NCI-H2081 treated with DMSO at 0.1 percent for 48 hours (cell line): Measurements from ENCODE around the gene UPF2.
"Not testable (repeated sequence)": the region's sequence is repeated elsewhere in the genome, so short reads cannot be mapped to it uniquely, and the experiment has no call there.

ENCODE experiments used
- DNase-seq: peaks from one replicate; lab custom pipeline; 2025; lab: John Stamatoyannopoulos, UW

UPF2 gene

DNA sequence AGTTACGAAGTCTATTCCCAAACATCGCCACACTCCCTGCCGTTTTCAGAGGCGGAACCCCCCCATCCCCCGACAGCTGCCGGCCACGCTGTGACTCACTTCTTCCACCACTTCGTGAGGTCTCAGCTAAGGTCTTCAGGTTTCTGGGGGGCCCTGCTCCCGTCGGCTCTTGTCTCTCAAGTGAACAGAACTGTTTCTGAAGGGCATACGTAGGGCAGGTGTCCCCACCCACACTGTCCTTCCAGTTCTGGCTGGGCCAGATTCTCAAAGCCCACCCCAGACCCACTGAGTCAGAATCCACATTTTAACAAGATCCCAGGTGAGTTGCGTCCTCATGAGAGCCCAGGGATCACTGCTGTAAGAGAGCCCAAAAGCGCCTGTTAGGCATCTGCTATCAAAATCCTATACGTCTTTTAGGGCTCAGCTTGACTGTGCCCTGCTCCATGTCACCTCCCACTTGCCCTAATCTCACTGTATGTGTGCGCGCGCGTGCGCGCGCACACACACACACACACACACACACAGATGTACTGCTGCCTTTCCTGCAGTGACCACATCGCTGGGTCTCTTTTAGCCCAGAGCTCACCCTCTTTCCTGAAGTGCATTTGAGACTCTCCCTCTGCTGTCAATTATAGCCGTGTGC is 140.7 kb downstream of the UPF2 start:
- DNase-seq: no peak

DNA sequence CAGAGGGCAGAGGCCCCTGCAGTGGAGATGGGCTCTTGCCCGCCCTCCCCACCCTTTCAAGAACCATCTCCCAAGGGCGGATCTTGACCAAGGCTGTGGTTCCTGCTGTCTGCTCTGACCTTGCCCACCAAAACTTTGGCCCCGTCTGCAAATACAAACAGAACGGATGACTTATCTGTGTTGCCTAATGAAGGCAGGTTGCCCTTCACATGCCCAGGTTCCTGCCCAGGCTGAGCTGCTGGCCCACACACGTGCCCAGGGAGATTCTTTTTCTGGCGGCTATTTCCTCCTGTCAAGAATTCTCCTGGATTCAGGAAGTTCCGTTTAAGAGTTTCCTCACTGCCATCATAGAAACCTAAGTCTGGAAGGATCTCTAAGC is 141.2 kb downstream of the UPF2 start:
- no peak for DNase-seq

DNA sequence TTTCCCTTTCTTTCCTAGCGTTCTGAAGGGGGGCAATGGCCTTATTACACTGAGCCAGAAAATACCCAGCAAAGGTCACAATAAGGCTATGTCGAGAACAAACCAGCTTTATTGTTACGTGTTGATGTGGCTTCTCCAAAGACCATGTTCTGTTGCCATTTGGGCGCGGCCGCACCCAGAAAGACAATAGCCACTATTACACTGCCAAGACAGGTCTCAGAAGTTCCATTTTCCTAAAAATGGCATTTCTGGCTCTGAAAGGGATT is 141.6 kb downstream of the UPF2 start:
- DNase-seq: no peak

DNA sequence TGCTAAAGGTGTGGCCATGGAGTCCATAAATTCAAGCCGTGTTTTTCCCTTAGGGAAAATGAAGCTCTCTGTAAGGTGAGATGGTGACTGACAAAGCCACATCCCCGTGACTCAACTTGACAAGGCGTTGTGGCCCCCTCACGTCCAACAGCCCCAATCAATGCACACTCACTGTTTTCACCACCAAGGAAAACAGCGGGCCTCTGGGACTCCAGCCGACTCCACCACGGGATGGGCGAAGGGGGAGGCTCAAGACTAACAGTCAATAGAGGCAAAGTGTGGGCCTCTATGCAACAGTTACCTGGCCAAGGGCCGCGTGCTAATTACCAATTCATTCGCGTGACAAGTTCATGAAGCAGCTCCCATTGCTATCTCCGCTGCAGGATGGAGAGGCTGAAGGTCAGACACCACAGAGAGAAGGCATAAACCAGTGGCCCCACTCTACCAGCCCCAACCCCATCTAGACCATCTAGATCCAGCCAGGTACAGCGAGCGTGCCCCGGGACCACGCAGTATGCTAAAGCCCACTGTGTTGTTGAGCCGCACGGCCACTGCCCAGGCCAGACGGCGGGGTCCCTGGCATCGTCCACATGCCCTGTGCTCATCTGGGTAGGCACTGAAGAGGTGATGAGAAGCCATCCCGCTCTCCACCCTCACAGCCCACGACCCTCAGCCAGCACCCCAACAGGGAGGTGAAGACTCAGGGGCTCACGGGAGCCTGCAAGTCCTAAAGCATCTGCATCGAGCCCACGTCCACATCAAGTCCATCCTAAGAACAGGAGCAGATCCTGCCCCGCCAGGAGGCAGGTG is 143.3 kb downstream of the UPF2 start:
- no peak for DNase-seq

DNA sequence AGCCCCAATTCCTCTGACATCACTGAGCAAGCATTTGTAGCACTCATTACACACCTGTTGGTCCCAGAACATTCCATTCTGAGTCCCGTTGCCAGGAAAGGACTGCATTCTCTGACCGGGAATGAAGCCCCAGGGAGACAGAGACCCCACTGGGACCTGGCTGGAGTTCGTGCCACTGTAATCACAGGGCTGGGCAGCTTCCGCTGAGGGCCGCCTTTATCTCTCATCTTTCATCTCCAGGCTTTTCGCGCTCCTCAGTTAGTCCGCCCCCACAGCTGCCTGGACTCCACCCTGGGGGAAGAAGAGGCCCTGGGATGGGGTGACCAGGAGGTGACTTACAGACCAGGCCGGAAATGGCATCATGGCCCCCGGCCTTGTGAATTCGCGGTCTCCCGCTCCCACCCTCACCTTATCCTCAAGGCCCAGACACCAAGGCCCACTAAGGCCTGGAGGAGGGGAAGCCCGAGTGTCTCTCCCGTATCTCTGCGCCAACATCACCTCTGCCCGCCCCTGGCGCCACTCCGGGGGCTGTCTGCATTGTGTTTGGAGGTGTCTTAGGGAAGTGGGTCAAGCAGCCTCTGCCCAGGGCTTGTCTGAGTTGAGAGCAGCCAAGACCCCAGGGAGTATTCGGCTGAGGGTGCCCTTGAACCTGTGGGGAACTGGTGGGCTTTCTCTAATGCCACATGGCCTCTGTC is 144.1 kb downstream of the UPF2 start:
- DNase-seq: no peak

DNA sequence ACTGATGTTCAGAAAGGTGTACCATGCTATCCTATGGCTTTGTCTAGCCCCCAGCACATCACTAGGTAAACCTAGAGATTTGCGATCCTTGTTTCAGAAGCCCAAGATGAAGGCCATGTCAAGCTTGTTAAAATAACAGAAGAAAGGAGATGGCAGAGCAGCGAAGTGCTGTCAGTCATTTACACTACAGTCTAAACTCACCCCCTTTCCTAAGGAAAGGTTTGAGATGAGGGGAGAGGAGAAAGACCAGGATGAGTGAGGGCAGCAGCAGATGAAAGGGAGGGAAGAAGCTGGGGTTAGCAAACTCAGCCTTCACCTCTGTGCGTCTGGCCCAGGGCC is 144.6 kb downstream of the UPF2 start:
- DNase-seq: no peak

DNA sequence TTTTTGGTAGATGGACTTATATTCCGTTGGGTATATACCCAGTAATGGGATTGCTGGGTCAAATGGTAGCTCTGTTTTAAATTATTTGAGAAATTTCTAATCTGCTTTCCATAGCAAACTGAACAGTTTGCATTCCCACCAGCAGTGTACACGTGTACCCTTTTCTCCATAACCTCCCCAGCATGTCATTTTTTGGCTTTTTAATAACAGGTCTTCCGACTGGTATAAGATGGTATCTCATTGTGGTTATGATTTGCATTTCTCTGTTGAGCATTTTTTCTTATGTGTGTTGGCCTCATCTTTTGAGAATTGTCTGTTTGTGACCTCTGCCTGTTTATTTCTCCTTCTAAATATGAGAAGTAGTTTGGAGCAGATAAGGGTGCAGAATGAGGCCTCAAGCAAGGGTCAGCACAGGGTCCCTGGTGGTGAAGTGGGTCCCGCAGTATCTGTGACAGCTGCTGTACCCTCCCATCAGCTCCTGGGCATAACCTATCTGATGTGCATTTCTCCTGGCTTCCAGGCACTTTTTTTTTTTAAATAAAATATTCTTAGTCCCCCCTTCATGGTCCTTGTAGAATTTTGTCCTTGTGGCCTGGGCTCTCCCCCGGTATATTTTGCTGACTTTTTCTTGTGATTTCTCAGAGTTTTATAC is 145.9 kb downstream of the UPF2 start:
- DNase-seq: no peak

DNA sequence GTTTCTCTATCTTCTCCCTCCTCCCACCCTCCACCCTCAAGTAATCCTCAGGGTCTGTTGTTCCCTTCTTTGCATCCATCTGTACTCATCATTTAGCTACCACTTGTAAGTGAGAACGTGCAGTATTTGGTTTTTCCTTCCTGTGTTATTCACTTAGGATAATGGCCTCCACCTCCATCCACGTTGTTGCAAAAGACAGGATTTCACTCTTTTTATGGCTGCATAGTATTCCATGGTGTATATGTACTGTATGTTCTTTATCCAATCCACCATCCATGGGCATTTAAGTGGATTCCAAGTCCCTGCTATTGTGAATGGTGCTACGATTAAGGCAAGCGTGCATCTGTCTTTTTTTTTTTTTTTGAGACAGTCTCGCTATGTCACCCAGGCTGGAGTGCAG is 147.0 kb downstream of the UPF2 start:
- DNase-seq: no peak

DNA sequence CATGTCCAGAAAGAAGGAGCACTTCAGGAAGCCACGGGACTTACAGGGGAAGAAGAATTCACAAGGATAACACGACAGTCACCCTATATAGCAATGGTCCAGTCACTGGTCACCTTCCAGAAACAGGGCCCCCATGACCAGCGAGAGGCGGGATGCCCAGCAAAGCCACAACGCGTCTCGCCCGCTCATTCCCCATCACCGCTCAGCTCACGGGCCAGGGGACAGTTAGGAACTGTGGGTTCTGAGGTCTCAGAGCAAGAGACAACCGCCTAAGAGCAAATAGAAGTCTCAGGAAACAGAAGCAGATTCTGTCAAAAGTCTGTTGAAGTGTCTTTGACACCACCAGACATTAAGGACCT is 147.5 kb downstream of the UPF2 start:
- no peak for DNase-seq

DNA sequence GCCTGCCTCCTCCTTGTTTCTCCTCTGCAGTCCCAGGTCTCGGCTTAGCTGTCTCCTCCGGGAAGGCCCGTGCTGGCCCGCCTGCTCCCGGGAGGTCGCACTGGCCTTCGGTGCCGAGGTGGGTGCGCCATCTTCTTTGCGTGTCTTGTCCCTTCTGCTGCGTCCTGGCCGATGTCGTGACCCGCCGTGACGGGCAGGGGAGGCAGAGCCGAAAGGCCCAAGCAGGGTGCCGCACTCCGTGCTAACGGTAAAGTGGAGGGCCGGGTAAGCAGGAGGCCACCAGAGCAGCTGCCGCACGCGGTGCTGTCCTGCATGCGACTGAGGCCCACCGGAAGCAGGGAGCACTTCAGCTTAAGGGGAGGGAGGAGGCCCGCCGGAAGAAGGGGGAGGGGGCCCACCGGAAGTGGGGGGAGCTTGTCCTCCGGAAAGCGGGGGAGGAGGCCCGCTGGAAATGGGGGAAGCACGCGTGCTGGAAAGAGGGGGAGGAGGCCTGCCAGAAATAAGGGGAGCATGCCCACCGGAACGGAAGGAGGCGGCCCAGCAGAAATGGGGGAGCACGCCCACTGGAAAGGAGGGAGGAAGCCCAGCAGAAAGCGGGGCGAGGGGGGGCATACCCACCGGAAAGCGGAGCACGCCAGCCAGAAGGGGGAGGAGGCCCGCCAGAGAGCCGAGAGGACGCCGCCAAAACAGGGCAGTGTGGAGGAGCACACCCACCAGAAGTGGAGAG is 148.1 kb downstream of the UPF2 start:
- DNase-seq: no peak

DNA sequence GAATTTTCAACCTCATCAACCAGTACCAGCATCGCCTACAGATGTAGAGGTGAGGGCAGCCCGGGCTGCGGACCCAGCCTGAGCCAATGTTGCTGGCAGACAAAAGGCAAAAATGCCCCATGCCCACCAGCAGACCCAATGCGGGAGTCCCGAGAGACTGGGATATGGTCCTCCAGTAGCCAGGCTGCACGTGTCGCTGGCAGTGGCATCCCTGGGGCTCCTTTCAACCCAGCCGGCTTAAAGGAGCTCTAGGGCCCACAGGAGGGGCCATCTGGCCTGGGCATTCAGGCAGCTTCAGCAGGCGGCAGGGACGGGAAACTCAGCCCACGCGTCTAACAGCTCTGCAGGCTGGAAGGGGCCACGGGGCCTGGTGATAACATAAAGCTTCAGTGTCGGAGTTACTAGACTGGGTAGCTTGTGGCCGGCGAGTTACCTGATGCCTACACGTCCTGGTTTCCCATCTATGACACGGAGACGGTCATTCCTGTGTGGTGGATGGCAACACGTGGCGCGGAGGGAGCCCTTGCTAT is 148.8 kb downstream of the UPF2 start:
- no peak for DNase-seq

DNA sequence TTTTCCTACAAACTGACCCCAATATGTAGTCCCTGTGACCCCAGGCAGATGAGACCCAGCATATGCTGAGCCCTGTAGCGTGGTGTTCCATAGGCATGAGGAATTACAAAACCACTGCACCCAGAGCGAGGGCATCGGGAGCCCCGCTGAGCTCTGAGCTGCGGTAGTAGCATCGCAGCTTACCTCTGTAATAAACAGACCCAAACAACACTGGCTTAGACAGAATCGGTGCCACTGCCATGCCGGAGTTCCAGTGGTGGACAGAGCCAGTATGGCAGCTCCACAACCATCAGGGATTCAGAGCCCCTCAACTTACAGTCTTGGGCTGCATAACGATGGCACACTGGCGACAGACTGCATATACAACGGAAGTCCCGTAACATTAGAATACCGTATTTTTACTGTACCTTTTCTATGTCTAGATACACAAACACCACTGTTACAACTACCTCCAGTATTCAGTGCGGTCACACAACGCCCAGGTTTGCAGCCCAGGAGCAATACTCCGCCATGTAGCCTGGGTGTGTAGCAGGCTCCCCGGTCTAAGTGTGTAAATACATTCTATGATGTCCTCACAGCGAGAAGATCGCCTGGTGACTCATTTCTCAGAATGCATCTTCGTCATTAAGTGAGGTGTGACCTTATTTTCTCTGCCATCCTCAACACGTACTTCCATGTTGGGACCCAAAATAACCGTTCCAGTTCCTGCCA is 150.7 kb downstream of the UPF2 start:
- DNase-seq: no peak

DNA sequence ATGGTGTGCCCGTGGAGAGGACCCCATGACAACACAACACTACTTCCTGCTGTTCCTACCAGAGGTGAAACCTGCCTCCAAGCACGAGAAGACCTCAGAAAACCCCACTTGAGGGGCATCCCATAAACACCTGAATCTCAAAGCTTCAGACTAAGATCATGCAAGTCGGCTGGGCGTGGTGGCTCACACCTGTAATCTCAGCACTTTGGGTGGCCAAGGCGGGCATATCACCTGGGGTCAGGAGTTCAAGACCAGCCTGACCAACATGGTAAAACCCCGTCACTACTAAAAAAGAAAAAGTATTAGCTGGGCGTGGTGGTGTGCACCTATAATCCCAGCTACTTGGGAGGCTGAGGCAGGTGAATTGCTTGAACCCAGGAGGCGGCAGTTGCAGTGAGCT is 153.3 kb downstream of the UPF2 start:
- not testable (repeated sequence) for DNase-seq

DNA sequence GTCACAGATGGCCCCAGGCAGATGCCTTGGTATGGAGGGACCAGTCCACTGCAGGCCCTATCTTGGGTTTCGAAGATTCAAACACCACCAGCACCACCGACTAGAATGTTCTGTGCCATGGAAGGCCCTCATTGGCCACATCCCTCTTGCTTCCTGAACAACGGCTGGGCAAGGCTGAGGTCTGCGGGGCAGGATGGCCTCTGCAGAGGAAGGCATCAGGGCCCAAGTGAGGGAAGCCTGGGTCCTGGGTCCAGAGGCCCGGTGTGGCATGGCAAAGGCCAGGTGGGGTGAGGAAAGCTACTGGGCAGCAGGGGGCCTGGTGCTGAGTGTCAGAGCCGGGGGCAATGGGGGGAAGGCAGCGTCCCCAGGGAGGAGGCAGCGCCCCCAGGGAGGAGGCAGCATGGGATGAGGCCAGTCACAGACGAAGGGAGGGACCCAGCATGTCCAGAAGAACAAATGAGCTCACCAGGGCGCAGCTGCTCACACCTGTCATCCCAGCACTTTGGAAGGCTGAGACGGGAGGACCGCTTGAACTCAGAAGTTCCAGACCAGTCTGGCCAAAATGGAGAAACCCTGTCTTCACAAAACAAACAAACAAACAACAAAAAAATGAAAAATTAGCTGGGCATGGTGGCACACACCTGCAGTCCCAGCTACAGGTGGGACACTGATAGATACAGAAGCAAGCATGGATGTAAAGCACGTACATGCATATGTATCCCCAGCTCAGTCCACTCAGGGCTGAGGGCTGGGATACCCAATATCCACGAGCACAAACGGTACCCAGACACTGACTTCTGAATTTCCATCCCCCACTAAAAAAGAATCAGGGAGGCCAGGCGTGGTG is 155.0 kb downstream of the UPF2 start:
- no peak for DNase-seq

DNA sequence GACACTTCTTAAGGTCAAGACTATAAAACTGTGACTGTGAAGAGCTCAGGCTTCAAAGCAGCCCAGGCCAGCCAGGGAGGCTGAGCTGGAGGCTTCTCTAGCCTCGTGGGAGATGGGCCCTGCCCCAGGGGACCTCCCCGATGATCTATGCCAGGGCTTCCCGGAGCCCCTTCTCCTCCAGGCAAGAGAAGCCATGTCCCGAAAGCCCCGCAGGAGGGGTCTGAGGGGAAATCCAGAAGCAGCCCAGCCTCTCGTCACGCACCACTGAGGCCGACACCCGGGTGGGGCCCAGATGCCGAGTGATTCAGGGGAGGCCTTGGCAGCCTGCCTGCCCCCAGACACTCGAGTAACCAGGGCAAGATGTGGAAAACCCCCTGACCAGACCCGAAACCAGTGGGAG is 155.8 kb downstream of the UPF2 start:
- no peak for DNase-seq

DNA sequence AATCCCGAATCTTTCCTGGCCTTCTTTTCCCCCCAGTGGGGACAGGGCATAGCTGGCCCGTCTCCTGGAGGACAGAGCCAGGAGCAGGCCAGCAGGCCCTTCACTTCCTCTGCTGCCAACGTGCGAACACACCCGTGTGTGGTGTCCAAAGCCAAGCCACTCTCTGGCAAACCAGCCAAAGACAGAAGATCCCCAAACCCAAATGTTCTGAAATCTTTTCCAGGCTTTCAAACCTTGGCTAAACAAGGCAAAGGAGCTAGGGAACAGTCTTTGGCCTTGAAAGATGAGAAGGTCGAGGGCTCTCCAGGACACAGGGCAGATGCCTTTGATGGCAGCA is 156.5 kb downstream of the UPF2 start:
- DNase-seq: no peak

DNA sequence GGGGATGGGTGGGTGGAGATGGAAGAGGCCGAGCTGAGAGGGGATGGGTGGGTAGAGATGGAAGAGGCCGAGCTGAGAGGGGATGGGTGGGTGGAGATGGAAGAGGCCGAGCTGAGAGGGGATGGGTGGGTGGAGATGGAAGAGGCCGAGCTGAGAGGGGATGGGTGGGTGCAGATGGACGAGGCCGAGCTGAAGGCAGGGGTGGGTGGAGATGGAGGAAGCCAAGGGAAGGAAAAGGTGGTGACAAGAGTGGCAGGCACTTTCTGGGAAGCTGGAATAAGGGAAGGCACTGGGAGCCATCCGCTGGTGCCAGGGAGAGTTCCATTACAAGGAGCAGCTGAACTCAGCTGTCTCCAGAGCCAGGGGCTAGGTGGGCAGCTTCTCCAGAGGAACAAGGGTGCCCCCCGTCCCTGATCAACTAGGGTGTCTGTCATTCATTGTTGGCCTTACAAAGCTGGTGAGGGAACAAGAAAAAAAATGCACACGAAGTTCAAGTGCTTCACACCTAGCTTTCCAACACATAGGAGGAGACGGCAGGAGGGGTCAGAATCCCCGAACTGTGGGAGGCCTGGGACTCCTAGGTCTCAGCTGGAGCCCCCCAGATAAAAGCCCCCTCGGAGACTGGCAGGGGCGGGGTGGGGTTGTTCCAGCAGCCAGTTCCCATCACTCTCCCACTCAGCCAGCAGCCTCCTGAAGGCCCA is 157.0 kb downstream of the UPF2 start:
- no peak for DNase-seq

DNA sequence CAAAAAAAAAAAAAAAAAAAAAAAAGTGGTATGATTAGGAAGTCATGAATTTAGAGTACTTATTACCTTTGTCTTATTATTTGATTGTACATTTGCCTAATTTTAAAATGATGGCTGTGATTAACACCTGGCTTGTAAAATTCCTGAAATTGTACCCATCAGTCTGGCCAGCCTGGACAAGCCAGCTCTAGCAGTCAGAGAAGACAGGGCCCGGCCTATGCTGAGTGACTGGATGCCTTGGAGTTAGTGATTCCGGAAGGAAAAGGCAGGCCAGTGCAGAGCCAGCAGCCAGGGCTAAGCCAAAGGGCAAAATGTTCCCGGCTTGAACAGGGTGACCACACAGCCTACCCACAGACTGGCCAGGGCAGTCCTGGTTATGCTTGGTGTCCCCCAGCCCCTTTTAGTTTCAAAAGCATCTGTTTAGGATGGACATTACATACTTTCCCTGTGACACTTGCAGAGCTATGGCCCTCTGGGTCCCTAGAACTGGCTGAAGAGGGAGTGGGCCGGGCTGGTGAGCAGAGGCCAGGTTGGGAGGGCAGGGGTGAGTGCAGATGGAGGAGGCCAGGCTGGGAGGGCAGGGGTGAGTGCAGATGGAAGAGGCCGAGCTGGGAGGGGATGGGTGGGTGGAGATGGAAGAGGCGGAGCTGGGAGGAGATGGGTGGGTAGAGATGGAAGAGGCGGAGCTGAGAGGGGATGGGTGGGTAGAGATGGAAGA is 157.7 kb downstream of the UPF2 start:
- DNase-seq: no peak

DNA sequence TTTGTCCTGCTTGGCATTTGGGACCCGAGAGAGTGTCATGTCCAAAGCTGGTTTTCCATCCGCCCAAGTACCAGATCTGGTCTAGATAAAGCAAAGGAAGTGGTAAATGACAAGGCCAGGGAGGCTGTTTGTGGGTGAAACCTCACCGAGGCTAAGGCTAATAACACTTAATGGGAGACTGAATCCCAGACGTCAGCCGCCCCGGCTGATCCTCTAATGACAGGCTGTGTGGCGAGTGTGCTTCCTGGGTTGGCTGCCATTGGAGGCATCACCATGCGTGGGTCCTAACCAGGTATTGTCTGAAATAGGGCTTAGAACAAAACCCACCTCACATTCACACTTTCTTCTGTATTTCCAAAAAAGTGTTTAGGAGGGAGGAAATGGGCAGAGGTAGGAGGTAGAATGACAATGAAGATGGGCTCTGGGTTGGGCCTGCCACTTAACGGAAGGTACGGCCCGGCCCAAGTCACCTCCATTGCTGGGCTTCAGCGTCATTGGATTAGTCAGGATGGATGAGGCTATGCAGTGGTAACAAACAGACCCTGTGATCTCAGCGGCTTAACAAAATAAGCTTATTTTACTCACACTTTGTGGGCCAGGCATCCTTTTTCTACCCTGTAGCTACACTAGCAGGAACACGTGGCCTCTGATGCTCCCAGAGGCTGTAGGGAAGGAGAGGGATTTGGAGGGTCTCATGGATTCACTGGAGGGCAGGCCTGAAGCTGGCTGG is 159.8 kb downstream of the UPF2 start:
- DNase-seq: no peak
